D341Med (cell line): ENCODE data around the gene TMEM255B.
"Not testable (repeated sequence)": the region's sequence is repeated elsewhere in the genome, so short reads cannot be mapped to it uniquely, and the experiment has no call there.

ENCODE experiments used
- DNase-seq: peaks from one replicate; pipeline ENCODE4 v3.0.0; 2012; ENCODE audit warnings: low spot score

TMEM255B gene

DNA sequence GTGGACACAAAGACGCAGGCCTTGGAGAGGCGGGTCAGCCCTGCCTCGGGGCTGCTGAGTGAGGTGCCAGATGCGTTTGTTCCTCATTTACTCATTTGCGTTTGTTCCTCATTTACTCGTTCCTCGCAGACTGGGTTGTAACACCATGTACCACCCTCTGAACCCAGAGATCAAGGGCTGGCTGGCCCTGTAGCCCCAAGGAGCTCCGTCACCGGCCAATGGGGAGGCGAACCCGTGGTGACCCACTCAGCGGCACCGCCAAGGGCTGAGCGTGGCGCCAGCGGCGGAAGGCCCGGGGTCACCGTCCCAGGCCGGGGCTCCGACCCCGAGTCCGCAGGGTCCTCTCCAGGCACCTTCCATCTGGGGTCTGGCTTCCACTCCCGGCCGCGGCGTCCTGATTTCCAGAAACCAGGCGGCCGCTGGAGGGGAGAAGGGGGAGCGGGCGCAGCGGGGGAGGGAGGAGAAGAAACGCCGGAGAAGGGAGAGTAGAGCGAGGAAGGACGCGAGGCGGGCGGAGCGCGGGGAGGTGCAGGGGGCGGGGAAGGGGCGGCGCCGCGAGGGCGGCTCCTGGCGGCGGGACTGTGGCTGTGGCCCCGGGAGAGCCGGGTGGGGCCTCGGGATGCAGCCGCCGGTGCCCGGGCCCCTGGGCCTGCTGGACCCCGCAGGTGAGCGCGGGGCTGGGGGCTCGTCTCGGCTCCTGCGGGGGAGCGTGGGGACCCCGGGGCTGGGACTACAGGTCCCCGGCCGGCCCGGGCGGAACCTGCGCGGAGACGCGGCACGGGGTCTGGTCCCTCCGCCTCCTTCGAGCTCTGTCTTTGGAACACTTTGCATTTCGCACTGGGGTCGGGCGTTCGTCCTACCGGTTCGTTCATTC, at the start of gene TMEM255B:
TMEM255B (plus strand) TSS at position 576 of the 874 bp plus-strand sequence; CDS start at position 620, 44 bp downstream.
- DNase-seq: peak; percentile 92

DNA sequence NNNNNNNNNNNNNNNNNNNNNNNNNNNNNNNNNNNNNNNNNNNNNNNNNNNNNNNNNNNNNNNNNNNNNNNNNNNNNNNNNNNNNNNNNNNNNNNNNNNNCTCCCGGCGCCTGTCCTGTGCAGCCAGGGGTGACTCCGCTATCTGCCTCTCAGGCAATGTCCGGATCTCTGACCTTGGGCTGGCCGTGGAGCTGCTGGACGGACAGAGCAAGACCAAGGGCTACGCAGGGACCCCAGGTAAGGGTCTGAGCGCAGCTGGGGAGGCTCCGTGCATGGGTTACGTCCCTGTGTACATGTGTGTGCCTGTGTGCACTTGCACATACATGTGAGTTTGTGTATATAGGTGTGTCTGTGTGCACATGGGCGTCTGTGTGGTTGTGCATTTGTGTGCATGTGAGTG, 36.1 kb upstream of the TMEM255B start:
- DNase-seq: no peak

DNA sequence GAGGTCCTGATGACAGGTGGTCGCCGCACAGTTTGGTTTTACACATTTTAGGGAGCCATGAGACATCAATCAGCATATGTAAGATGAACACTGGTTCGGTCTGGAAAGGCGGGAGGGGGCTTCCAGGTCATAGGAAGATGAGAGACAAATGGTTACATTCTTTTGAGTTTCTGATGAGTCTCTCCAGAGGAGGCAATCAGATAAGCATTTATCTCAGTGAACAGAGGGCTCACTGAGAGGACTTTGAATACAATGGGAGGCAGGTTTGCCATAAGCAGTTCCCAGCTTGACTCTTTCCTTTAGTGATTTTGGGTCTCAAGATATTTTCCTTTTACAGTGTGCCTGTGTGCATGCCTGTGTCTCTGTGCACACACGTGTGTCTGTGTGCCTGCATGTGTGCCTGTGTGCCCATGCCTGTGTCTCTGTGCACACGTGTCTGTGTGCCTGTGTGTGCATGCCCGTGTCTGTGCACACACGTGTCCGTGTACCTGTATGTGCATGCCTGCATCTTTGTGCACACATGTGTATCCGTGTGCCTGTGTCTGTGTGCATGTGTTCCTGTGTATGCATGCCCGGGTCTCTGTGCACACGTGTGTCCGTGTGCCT, 35.5 kb upstream of the TMEM255B start:
- no peak for DNase-seq

DNA sequence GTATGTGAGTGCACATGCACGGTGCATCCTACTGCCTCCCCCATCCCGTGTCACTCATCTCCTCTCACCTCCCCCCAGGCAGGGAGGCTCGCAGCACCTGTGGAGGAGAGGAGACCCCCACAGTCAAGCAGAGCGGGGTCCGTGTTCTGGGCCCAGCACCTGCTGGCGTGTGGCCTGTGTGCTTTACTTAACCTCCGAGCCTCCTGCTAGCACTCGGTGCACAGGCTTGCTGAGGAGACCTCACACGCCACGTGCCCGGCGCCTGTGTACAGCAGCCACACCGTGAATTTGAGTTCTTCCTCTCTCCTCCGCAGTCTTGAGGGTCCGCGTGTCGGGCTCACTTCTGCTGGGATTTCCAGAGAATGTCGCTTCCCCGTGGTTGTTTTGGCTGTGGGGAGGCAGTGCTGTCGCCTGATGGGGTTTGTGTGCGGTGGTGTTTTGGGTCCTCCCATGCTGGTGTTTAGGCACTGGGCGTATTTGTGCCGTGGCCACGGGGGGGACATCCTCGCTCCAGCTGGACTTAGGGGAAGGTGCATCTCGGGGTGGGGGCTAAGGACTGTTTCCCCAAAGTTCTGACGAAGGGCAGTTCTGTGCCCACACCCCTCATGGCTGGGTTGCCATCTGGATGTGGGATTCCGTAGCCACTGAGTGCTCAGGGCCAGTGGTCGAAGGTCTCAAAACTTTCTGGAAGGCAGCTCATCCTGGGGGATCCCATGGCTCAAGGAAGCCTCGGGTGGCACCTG, 34.8 kb upstream of the TMEM255B start:
- no peak for DNase-seq

DNA sequence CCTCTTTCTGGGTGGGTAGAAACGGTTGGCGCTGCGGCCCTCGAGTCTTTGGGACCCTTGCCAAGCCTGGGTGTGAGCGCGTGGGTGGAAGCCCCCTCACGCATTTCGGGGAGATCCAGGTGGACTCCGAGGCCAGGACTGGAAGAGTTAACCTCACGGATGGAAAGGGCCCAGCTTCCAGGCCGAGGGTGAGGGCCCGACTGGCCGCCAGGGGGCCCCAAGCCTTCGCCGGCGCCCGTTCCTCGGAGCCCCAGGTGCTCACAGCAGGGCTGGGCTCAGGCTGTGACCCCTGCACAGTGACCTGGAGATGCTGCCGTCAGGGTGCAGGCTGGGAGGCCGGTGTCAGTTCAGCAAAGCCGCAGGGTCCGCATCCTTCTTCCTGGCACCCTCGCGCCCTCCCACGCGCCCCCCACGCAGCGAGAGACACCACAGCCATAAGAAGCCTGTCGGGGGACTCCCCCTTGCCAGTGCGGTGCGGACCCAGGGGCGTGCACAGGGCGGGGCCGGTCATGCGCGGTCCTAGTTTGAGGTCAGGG, 34.2 kb upstream of the TMEM255B start:
- peak; percentile 86 for DNase-seq

DNA sequence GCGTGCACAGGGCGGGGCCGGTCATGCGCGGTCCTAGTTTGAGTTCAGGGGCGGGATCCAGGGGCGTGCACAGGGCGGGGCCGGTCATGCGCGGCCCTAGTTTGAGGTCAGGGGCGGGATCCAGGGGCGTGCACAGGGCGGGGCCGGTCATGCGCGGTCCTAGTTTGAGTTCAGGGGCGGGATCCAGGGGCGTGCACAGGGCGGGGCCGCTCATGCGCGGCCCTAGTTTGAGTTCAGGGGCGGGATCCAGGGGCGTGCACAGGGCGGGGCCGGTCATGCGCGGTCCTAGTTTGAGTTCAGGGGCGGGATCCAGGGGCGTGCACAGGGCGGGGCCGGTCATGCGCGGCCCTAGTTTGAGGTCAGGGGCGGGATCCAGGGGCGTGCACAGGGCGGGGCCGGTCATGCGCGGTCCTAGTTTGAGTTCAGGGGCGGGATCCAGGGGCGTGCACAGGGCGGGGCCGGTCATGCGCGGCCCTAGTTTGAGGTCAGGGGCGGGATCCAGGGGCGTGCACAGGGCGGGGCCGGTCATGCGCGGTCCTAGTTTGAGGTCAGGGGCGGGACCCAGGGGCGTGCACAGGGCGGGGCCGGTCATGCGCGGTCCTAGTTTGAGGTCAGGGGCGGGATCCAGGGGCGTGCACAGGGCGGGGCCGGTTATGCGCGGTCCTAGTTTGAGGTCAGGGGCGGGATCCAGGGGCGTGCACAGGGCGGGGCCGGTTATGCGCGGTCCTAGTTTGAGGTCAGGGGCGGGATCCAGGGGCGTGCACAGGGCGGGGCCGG, 33.5 kb upstream of the TMEM255B start:
- DNase-seq: not testable (repeated sequence)

DNA sequence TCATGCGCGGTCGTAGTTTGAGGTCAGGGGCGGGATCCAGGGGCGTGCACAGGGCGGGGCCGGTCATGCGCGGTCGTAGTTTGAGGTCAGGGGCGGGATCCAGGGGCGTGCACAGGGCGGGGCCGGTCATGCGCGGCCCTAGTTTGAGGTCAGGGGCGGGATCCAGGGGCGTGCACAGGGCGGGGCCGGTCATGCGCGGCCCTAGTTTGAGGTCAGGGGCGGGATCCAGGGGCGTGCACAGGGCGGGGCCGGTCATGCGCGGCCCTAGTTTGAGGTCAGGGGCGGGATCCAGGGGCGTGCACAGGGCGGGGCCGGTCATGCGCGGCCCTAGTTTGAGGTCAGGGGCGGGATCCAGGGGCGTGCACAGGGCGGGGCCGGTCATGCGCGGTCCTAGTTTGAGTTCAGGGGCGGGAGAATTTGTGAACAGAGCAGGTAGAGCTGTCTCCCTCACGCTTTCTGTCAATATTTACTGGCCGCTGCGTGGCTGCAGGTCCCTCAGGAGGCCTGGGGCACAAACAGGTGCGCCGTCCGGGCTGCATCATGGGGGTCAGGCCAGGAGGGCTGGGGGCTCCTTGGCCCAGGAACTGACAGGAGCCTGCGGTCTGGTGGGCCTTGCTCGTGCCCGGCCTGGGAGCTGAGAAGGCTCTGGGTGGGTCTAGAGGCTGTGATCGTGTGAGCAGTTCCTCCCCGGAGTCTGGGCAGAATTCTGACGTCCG, 32.8 kb upstream of the TMEM255B start:
- not testable (repeated sequence) for DNase-seq

DNA sequence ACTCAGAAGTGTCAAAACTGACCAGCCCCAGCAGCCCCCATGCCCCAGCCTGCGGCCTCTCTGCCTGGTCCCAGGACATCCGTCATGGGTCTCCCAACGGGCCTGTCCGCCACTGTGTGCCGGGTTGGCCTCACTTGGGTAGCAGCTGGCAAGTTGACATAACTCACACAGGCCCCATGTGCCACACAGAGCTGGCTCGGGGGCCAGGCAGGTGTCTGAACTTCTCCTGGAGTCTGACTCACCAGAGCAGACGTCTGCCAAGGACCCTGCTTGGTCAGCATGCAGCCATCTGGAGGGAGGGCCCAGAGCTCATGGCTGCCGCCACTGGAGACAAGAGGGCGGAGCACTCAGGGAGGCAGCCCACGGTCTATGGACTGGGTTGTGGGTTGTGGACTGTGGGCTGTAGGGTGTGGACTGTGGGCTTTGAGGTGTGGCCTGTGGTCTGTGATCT, 32.0 kb upstream of the TMEM255B start:
- DNase-seq: no peak

DNA sequence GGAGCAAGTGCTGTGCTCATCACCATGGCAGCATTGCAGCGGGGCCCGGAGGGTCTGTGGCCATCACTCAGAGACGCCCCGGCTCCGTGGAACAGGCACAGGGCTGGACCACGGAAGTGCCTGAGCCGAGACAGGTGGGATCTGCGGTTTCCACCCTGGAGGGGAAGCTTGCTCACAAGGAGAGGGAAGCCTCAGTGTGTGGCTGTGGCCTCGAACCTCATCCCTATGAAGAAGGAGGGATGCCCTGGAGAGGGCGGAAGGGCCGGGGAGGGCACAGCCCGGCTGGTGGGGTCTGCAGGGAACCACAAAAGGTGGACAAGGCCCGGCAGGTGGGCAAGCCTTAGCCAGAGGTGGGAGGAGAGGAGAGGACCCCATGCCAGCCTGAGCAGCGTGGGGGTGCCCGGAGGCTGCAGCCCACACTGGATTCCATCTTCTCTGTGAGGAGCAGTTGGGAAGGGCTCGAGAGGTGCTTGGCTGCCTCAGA, 30.4 kb upstream of the TMEM255B start:
- no peak for DNase-seq

DNA sequence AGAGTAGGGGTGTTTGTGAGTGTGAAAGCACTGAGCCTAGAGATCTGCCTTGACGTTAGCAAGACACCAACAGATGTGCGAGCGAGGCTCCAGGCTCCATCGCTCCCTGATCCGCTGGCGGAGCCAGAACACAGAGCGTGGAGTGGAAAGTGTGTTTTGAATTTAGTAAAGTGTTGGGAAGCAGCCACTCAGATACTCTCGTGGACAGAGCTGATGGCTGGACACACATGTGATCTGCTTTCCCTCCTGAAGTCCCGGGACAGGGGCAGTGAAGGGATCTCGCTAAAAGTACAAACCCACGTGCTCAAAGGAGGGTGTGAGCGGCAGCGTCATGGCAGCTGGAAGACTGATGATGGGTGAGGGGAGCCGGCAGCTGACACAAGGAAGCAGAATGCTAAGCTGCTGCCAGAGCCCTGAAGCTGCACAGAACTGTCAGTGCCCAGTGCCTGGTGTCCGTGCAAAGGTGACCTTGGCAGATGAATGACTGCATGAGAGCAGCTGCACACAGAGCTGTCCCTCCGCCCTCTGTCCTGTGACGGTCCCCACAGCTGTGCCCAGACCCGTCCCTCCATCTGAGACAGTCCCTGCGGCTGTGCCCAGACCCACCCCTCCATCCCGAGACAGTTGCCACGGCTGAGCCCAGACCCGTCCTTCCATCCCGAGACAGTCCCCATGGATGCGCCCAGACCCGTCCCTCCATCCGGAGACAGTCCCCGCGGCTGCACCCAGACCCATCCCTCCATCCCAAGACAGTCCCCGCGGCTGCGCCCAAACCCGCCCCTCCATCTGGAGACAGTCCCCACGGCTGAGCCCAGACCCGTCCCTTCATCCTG, 29.6 kb upstream of the TMEM255B start:
- DNase-seq: no peak

DNA sequence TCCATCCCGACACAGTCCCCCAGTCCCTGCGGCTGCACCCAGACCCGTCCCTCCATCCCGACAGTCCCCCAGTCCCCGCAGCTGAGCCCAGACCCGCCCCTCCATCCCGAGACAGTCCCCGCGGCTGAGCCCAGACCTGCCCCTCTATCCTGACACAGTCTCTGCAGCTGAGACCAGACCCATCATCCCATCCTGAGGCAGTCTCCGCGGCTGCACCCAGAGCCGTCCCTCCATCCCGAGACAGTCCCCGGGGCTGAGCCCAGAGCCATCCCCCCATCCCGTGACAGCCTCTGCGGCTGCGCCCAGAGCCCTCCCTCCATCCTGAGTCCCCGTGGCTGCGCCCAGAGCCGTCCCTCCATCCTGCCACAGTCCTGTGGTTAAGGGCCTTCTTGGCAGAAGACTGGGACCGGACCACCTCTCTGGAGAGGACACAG, 28.8 kb upstream of the TMEM255B start:
- DNase-seq: no peak

DNA sequence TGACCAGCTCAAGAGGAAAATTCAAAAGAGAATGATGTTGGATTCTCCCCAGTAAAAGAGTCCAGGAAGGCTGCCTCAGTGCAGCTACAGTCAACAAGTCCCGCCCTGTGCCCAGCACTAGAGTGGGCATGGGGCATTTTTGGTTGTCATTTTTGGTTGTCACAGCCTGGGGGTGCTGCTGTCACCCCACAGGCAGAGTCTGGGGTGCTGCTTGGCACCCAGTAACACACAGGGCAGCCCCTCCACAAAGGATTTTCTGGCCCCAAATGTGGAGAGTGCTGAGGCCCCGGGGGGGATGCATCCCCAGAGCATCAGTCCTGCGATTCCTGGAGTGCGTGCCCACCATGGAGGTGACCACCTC, 28.2 kb upstream of the TMEM255B start:
- no peak for DNase-seq

DNA sequence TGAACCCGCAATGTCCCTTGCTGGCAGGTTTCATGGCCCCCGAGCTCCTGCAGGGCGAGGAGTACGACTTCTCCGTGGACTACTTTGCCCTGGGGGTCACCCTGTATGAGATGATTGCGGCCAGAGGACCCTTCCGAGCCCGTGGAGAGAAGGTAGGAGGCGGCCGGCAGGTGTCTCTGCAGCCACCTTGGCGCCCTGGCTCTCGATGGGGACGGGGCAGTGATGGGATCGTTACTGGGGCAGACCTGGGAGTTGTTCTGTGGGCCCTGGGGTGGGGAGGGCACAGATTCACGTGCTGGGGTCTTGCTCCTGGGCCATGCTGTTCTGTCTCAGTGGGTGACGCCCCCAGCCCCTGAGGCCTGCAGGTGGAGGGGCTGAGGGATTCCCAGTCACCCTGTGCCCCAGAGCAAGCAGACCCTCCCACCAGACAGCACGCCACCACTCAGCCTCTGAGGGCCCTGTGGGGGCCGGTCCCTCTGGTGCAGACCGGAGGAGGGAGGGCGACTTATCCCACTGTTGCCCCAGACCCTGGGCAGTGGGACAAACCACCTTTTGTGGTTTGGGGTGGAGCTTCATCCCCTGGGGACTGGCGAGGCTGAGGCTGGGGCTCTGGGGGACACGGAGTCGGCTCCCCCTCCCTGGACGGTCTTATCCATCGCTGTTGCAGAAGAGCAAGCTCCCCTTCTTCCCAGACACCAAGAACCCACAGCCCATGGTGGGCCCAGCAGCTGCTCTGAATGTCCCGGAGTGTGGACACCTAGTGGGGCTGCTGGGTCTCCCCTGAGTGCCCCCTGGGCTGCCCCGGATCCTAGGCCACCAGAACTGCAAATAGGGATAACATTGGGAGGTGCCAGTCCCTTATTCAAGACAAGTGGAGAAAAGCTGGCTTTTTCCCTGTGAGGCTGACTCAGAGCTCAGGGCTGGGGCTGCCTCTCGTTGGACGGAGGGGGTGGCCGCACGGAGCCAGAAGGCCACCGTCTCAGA, 27.5 kb upstream of the TMEM255B start:
- no peak for DNase-seq

DNA sequence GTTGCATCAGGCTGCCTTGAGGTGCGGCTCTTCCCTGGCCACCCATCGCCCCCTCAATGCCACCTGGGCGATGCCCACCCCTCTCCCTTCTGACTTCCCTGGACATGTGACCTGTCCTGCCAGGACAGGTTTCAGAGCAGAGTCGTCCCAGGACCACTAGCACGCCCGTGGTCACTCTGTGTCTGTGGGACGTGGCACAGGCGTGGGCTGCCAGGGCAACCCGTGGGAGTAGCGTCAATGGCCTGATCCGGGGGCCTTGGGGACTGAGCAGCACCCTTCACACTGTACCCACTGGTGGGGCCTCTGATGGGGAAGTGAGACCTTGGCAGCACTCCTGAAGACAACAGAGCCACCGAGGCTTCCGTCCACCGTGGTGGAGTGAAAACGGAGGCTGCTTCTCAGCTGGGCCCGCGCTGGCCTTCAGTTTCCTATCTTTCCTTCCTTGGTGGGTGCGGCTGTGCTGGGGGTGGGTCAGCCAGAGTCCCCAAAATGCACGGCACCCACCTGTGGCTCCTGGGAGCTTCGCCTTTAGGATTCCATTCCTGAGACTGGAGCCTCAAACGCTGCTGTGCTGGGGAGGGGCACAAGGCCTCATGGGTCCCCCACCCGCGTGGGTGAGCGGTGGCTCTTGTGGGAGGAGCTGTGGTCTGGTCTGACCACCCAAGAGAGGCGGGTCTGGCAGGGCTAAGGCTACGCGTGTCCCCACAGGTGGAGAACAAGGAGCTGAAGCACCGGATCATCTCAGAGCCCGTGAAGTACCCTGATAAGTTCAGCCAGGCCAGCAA, 26.7 kb upstream of the TMEM255B start:
- DNase-seq: no peak

DNA sequence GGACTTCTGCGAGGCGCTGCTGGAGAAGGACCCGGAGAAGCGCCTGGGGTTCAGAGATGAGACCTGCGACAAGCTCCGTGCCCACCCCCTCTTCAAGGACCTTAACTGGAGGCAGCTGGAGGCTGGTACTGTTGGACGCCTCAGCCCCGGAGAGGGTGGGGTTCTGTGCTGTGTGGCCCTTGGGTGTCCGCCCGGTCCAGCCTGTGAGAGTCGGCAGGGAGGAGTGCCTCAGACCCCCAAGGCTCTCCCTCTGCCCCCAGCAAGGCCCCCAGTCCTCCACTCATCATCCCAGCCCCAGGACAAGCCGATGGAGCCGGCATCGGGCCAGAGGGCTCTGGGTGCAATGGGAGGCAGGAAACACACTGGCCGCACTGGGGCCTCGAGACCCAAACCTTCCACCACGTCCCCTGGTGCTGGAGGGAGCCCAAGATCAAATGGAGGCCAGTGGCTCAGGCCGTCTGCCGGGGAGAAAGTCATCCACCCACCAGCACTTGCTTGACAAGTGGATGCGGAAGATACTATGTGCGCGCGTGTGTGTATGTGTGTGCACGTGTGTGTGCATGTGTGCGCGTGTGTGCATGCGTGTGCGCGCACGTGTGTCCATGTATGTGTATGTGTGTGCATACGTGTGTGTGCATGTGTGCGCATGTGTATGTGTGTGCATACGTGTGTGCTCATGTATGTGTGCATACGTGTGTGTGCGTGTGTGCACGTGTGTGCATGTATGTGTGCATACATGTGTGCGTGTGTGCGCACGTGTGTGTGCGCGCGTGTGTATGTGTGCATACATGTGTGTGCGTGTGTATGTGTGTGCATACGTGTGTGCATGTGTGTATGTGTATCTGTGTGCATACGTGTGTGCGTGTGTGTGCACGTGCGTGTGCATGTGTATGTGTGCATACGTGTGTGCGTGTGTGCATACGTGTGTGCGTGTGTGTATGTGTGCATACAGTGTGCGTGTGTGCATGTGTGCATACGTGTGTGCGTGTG, 25.8 kb upstream of the TMEM255B start:
- DNase-seq: no peak

DNA sequence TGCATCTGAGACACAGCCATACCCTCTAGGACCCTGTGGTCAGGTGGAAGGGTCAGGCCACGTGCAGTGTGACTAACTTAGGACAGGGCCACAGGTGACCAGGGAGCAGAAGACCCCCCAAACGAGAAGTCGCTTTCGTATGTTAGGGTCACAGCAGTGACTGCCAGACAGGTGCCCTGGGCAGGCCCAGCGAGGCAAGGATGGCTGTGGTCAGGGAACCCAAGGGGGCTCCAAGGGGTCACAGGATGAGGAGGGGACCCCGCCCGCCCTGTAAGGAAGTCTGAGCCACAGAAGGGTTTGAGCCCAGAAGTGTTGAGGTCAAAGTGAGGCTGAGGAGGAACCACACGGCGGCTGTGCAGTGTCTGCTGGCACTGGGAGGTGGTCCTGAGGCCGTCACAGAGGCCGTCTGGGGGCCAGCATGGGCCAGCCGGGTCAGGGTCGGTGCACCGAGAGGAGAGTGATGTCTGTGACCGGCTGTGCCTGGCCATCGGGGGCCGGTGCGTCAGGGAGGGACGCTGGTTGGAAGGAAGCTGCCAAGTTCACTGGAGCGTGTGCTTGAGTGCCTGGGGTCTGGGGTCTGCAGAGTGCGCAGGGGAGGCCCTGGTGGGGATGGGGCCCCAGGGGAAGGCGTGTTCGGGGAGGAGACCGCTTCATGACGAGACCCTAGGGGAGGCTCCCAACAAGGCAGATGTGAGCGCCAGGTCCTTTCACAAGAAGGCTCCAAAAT, 24.8 kb upstream of the TMEM255B start:
- no peak for DNase-seq
